NCI-H2107 treated with DMSO at 0.1 percent for 48 hours (cell line): Measurements from ENCODE around the gene FSCN2.

Experiments used
- DNase-seq: peaks from one replicate; lab custom pipeline; 2025; ENCODE audit not compliant: unreplicated experiment; lab: John Stamatoyannopoulos, UW

FSCN2 gene

DNA sequence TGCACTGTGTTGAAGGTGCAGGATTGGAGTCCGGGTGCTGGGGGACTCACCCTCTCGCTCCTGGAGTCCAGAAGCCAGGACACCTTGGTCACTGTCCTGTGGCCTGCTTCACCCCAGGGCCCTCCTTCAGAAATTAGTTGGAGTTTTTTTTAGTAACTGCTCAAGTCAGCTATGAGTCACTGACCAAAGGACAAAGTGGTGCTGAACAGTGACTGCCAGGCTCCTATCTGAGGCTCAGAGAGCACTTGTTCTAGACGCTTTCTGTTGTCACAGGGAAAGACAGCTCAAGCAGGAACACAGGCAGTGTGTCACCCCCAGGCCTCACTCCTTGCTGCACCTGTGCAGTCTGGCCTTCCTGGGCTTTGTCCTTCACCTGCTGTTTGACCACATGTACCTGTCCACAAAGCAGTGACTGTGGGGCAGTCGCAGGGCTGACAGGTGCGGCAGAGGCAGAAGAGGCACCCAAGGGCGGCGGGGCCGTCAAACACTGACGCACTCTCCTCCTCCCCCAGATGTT is 28.1 kb downstream of the FSCN2 start:
- DNase-seq, result peak; percentile 4

DNA sequence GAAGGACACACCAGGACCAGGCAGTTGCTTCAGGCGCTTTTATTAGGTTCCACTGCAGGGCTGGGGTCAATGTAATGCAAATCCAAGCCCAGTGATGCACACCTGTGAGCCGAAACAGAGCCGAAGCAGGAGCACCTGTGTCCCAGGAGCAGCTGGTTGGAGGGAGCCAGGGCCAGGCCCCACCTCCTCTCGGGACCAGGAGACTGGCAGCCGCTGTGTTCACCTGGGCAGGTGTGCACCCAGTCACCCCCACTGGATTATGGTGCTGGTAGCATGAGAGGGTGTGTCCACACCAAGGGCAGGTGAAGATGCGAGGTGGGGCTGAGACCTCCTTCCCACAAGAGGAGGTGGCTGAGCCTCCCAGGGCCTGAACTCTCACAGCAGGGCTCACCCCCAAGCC is 28.7 kb downstream of the FSCN2 start:
- DNase-seq, result peak; percentile 24

DNA sequence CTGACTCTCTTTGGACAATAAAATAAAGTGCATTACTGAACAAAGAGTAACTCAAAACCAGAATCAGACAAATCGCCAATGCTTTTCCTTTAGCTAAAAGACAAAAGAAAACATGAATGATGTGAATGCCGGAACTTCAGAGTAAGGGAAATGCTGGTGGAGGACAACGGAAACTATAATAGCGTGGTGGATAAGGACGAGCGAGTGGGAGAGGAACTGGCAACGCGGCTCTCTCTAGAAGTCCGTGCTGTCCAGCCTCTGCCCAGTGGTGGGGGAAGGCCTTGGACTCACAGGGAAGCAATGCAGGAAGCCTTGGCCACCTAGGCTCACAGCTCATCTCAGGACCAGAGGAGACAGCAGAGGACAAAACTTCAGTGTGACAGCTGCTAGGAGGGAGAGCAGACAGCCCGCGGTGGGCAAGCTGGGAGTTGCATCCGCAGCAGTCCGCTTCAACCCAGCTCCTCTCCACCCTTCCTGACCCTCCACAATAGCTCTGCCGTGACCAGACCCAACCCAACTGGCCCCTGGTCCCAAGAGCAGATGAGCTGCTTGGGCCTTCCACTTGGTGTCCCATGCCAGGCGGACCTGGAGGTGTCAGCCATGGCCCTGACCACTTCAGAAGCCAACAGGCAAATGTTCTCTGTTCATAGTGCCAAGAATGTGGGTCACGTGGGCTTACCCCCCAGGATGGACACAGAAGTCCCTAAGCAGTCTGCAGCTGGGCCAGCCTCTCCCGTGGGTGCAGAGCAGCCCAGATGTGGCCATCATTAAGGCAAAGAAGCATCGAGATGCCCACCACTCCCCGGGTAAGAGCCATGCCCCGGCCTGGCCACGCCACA is 29.3 kb downstream of the FSCN2 start:
- DNase-seq, result no peak

DNA sequence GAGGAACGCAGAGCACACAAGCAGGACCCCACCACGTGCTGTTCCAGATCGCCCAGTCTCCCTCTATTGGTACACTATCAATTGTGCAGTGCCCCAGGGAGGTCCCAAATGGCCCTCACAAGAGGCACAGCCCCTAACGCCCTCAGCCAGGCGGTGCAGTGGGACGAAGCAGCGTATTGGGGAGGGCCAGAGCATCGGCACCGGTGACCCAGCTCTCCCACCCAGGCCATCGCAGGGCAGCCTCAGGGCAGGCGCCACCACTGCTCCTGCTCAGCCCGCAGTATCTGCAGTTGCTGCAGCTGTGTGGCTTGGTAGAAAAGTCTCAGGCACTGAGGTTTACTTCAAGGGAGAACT is 29.9 kb downstream of the FSCN2 start:
- no peak for DNase-seq

DNA sequence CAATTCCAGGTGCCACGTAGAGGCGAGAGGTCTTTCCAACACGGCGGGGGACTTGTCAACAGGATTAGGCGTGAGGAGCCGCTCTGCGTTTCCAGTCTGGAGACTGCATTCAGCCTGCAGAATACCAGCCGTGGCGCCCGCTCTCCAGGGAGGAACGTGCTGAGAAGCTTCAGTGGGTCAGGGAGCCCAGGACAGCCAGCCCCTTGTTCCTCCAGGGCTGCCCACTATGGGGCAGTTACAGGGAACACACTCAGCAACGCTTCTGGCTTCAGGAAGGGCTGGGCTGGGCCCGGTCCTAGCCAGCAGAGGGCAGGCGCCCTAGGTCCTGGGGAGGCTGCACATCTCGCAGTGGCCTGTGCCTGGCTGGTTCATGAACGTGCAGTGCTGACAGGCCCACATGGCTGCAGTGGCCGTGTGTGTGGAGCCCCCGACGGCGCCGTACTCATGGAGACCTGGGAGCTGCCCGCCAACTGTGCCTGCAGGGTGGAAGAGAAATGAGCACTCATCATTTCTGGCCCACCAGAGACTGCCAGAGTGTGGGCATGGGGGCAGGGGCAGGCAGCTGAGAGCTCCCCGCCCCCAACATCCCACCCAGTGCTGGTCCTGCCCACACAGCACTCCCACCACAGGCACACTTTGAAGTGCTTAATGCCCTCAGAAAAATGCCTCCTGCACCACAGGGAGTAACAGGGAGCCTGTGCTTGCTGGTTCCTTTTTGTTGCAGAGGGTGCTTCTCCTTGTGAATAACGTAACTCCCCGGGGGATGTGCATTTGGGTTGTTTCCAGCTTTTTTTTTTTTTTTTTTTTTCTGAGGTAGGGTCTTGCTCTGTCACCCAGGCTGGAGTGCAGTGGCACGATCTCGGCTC is 31.0 kb downstream of the FSCN2 start:
- peak; percentile 38 for DNase-seq

DNA sequence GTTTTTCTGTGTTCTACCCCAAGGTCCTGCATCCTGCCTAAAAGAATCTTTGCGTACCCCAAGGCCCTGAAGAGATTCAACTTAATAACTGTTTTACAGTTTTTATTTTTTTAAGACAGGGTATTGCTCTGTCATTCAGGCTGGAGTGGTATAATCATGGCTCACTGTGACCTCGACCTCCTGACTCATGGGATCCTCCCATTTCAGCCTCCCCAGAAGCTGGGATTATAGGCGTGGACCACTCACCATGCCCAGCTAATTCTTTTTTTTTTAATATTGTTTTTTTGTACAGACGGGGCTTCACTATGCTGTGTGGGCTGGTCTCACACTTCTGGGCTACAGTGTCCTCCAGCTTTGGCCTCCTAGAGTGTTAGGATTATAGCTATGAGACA is 33.3 kb downstream of the FSCN2 start:
- no peak for DNase-seq

DNA sequence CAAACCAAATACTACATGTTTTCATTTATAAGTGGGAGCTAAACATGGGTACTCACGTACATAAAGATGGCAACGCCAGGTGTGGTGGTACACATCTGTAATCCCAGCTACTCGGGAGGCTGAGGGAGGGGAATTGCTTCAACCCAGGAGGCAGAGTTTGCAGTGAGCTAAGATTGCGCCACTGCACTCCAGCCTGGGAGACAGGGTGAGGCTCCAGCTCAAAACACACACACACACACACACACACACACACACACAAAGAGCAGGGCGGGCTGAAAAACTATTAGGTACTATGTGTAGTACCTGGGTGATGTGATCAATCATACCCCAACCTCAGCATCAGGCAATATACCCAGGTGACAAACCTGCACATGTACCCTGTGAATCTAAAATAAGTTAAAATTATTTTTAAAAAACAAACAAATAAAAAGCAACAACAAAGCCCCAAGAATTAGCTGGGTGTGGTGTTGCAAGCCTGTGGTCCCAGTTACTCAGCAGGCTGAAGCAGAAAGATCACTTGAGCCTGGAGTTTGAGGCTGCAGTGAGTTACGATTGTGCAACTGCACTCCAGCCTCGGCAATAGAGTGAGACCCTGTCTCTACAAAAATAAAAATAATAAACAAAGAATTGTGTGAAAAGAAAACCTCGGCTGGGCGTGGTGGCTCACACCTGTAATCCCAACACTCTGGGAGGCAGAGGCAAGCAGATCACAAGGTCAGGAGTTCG is 35.8 kb downstream of the FSCN2 start:
- DNase-seq, result no peak

DNA sequence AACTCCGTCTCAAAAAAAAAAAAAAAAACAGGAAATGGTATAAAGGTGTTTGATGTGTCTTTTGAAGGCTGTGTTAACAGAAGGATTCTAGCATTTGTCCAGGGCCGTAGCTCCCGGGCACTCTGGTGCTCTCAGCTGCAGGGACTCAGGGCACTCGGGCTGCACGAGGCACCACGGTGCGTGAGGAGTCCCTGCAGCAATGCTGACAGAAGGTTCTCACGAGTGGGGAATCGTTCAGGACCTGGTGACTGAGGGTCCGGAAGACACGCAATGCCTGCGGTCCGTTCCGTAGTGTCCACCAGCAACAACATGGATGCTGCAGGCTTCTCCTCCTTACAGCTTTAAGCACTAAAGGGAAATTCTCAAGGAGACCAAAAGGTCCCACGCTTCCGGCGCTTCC is 36.6 kb downstream of the FSCN2 start:
- DNase-seq, result no peak

DNA sequence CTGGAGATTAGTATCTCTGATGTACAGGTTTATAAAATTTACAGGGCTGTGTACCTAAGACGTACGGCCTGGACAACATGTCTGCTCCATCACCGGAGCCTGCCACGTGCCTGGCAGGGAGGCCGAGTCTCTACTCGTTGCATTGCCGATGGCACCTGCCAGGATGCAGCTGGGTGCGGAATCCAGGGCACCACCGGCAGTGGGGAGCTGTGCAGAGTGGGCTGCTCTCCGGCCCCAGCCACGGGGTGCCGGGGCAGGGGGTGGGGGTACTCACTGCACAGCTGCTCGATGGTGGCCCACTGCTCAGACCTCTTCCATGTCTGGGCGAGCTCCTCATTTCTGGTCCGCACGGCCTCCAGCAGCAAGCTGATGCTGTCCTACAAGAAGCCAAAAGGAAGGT is 37.1 kb downstream of the FSCN2 start:
- no peak for DNase-seq

DNA sequence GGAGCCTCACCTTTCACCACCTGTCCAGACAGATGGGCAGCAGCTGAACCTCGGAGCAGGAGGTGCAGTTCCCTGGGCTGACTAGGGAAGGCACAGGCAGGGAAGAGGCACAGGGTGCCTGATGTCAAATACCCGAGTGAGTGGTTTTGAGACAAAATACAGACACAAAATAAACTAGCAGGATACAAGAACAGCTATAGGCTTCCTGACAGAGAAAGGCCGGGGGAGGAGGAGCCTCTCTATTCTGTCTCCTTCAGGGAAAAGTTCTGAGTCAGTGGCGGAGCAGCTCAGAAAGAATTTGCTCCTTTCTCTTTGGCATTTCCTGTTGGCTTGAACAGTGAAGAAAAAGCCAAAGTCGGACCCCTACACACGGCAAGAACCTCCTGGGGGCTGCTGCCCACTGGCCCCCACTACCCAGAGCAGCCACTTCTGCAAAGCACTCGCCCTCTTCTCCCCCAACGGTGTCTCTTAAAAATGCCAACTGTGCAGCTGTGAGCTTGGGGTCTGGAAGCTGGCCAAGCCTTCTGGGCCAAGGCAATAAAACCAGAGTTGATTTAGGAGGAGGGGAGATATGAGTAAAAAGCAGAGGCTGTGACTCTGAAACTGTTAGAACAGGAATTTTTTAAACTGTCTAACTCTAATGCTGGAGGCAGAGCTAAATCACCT is 38.4 kb downstream of the FSCN2 start:
- peak; percentile 86 for DNase-seq

DNA sequence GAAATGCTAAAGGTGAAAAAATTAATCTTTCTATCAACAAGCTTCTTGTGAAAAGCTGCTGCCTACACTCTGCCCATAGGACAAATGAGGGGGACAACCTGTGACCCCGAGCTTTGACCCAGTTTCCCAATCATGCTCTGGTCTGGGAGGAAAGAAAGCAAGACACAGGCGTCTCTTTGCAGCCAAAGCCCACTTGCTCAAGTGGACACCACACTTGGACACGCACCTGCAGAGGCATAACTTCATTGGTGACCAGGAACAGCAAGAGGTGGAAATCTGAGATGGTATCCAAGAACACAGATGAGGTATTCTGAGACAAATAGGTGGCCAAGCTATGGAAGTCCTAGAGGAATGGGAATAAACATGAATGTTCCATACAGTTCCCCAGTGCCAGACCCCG is 39.0 kb downstream of the FSCN2 start:
- DNase-seq, result no peak

DNA sequence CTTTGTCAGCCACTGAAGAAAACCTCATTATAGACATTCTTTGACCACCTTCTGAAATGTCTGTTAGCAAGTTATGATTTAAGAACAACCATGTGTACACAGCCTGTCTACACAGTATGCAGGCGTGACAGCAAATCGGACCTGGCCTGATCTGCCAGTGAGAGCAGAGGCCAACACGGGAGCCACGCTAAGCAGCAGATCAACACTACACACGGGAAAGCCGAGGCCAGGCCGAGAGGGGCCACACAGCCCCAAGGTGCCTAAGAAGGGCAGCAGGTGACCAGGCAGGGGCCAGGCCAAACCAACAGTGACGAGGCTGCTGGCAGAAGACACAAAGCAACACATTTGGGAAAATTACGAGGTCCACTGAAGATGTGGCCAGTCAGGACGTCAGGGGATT is 40.2 kb downstream of the FSCN2 start:
- no peak for DNase-seq

DNA sequence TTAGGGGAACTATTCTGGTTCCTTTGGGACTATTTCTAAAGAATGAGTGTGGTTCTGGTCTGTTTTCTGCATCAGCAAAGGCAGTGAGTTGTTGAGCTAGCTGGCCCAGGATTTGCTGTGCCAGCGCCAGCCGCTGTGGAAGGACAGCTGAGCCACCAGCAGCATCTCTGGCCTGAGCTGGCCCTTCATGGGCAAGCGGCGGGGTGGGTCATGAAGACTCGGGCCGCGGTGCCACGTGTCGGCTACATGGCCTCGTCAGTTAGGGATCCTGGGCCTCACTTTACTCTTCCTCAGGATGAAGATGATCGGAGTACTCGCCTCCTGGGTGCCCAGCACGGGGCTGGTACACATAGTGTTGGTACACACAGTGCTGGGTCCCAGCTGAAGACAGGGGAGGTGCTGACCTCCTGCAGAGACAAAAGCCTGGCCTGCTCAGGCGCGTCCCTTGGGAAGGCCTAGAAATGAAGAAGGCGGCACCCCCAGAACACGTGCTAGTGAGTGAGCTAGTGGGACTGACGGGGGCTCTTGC is 41.9 kb downstream of the FSCN2 start:
- DNase-seq, result no peak

DNA sequence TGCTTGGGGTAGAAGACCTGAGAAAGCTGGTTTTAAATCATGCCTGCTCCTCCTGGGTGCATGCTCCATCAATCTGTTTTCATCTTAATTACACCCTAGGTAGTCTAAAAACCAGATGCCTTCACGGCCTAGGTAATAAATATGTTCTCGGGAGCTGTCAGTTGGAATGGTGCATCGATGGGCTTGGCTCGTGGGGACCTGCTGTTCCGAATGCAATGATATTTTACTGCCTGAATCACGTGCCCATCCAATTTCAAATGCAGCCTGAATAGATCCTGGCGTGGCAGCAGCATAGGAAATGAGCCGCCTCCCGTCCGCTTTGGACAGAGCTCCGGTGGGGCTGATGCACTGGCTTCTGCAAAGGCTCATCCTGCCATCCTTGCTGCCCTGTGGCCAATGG is 42.8 kb downstream of the FSCN2 start:
- DNase-seq, result no peak

DNA sequence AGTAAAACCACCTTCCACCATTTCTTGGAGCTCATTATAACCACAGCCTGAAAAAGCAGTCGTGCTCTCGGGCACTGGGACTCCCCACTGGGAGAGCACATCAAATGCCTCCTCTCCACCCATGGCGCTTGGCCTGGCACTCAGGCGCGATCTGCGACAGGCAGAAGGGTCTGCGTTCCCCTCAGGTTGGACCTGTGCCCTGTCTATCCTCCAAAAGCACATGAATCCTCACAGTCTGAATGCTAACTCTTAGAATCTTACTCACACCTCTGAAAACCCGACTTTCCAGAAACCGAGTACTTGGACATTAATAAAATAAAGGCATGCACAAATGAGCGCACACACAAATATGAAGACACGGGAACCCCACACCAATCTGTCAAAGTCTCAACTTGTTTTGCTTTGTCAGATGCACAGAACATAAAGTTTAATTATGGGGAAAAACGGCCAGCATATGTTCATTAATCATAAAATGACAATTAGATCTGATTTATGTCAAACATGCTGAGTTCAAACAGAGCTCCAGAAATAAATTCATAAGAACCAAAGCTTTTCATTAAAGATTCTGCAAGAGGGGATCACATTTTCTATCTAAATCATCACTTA is 44.5 kb downstream of the FSCN2 start:
- DNase-seq, result no peak

DNA sequence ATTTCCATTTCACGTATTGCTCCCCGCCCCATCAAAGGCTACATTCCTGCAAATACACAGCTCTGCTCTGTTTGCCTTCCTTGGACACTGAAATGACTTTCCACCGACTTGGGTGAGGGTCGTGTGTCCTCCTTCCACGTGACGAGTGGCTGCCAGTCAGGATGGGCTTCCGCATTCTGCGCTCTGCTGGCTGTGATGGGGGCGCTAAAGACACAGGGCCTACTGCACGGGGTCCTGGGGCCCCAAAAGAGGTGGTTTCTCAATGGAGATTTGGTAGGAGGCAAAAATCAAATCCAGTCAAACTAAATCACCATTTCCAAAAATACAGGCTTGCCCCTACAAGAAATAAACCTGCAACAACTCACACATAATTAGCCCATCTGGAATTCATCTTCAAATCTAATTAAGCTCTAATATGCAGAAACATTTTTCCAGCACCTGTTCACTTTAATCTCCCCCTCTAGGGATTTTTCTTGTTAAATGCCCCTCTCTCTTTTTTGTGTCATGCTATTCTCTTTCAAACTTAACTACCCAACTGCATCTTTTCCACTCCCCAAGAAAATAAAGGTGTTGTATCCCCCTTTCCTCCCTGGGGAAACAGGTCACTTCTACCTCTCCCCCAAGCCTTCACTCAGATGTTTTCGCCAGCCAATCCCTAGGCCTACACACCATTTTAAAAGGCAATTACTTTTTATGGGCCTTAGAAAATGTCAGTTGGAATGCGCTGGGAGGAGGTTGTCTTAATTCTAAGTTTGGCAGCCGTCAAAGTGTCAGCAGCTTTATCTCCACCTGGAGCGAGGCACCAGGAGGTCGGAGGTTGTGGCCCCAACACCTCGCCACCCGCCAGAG is 45.8 kb downstream of the FSCN2 start:
- DNase-seq, result no peak

DNA sequence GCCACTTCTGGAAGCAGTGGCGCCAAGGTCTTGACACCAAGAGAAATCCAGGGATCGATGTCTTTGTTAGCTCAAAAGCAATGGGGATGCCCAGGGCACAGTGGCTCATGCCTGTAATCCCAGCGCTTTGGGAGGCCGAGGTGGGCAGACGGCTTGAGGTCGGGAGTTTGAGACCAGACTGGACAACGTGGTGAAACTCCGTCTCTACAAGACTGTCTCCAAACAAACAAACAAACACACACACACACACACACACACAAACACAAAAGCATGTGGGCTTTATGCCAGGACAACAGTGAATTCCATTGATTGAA is 46.4 kb downstream of the FSCN2 start:
- DNase-seq, result no peak

DNA sequence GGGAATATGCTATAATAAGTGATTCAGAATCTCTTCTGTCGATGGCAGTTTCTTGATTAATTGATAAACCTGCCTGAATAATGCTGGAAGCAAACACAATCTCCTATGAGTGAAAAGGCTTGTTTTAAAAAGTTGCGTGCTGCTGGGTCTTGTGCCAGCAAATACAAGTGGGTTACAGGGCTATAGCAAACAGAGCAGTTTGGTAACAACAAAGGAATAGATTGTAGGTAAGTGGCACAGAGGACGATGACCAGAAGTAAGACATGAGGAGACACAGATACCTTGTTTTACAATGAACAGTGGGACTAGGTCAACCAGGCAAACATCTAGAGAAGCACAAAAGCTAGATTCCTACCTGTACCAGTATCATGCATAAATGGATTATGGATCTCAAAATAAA is 47.7 kb downstream of the FSCN2 start:
- DNase-seq, result no peak

DNA sequence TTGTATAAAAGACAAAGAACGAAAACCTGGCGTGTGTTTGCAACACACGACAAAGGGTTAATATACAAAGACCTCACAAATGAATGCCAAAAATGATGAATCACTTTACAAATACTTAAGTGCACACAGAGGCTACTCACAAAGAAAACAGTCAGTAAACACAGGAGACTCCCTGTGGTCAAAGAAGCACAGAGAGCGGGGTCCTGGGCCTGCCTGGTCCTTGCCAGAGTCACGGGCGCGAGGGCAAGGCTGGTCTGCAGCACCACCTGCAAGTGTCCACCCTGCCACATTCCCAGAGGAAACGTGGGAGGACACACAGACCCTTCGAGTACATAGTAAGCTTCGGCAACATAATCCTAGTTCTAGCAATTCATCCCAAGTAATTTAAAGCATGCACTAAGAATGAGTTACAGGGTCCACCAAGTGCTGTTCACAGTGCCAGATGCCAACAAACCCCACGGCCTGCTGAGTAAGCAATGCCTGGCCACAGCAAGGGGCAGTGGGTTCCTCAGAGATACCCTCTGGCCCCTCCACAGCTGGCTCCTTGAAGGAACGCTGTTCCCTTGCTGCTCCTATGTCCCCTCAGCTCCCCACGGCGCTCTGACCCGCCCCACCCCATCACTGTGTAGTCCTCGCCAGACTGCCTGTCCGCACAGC is 48.6 kb downstream of the FSCN2 start:
- DNase-seq, result no peak
